RKO (cell line): Measurements from ENCODE around the gene RASL10B.
"Not testable (repeated sequence)": the region's sequence is repeated elsewhere in the genome, so short reads cannot be mapped to it uniquely, and the experiment has no call there.

Source experiments
- DNase-seq: peaks from one replicate; pipeline ENCODE4 v3.0.0-alpha.2; 2016; ENCODE audit warnings: low spot score

RASL10B gene

GRCh38 chr17:35742896-35743477, 11.5 kb downstream of the RASL10B start:
- DNase-seq, result no peak

- peak; percentile 54 for DNase-seq
These were observed 12.3 kb downstream of the RASL10B start for GRCh38 chr17:35743626-35744328.

- no peak for DNase-seq
These were observed 13.4 kb downstream of the RASL10B start for GRCh38 chr17:35744830-35745229.

GRCh38 chr17:35745246-35745645, 13.8 kb downstream of the RASL10B start:
- DNase-seq, result no peak

- no peak for DNase-seq
These were observed 14.4 kb downstream of the RASL10B start for GRCh38 chr17:35745749-35746320.

- DNase-seq, result peak; percentile 82
These were observed 16.1 kb downstream of the RASL10B start for GRCh38 chr17:35747540-35748017.

- DNase-seq, result no peak
These were observed 17.0 kb downstream of the RASL10B start for GRCh38 chr17:35748341-35748841.

- DNase-seq, result no peak
These were observed 17.5 kb downstream of the RASL10B start for GRCh38 chr17:35748979-35749378.

GRCh38 chr17:35749560-35750412, 18.3 kb downstream of the RASL10B start:
- DNase-seq, result no peak

- DNase-seq, result no peak
These were observed 19.3 kb downstream of the RASL10B start for GRCh38 chr17:35750526-35751395.

- not testable (repeated sequence) for DNase-seq
These were observed 20.1 kb downstream of the RASL10B start for GRCh38 chr17:35751541-35751940.

GRCh38 chr17:35752471-35752870, 21.0 kb downstream of the RASL10B start:
- no peak for DNase-seq

GRCh38 chr17:35752945-35753764, 21.7 kb downstream of the RASL10B start, which contains the start of gene GAS2L2:
Gene GAS2L2, minus strand, starts transcription at chr17:35753239. Its CDS starts 389 bp downstream, at chr17:35752850.
- no peak for DNase-seq

- DNase-seq, result no peak
These were observed 25.8 kb downstream of the RASL10B start for GRCh38 chr17:35757243-35757642.

- DNase-seq, result no peak
These were observed 29.1 kb downstream of the RASL10B start, which contains the start of gene C17orf50 for GRCh38 chr17:35760587-35760986. Gene C17orf50, plus strand, starts transcription at chr17:35760887. Its CDS starts 55 bp downstream, at chr17:35760942.

- no peak for DNase-seq
These were observed 30.2 kb downstream of the RASL10B start for GRCh38 chr17:35761601-35762000.

GRCh38 chr17:35763767-35764122, 32.3 kb downstream of the RASL10B start:
- no peak for DNase-seq

- peak; percentile 91 for DNase-seq
These were observed 32.9 kb downstream of the RASL10B start for GRCh38 chr17:35764123-35764991.

- no peak for DNase-seq
These were observed 33.8 kb downstream of the RASL10B start for GRCh38 chr17:35765086-35765710.
